GM12878 (cell line): ENCODE measurements around the gene MEGF6. TPM values are rescaled to one million over a fixed set of nuclear protein-coding genes. Genes with fewer than 3 reads are reported as not detected.

Experiments used
- NFXL1 ChIP-seq: fragments of 450-650 bp; IDR thresholded peaks from 2 replicates; pipeline ENCODE4 v1.6.1; 2017; ENCODE audit warnings: antibody characterized with exemption, mild to moderate bottlenecking, borderline replicate concordance
- polyA plus RNA-seq, 11 experiments: library from polyadenylated mRNA; depleted of rRNA in 4 of 11; unstranded in 6 of 11; stranded (reverse) in 5 of 11; fragments of >200 nt; fragmentation: Nextera tagmentation in 4 of 11; fragmentation: Illumina TruSeq in 1 of 11; extraction: Ambion mirVana in 4 of 11; extraction: Trizol in 1 of 11; gene quantifications; 1 replicate in 1 of 11; 2 replicates in 10 of 11; pipeline versions ENCODE4 v1.2.1 to v1.2.3, GENCODE V29; 2011 to 2016; ENCODE audit warnings: inconsistent platforms in 2 of 11, missing spikeins in 2 of 11, low read depth in 1 of 11
- total RNA-seq, 4 experiments: library from RNA; depleted of rRNA in 3 of 4; stranded (reverse); fragments of >200 nt in 3 of 4; fragmentation: Illumina TruSeq in 1 of 4; extraction: Trizol in 1 of 4; gene quantifications; 2 replicates each; pipeline versions ENCODE4 v1.2.1 to v1.2.3, GENCODE V29; 2013 to 2021
- TF ChIP-seq, protein P1 (sequence below): IDR thresholded peaks from 2 replicates; pipeline ENCODE4 v1.6.1; 2012; ENCODE audit warnings: low read length, inconsistent platforms
- TF ChIP-seq, protein P2 (sequence below): fragments of 450-650 bp; IDR thresholded peaks from 2 replicates; pipeline ENCODE4 v1.6.1; 2017; ENCODE audit warnings: low read depth, mild to moderate bottlenecking, moderate library complexity
- TF ChIP-seq, protein P3 (sequence below): fragments of 450-650 bp; IDR thresholded peaks from 2 replicates; pipeline ENCODE4 v1.6.1; 2017; ENCODE audit warnings: mild to moderate bottlenecking, moderate library complexity
- TF ChIP-seq, protein P4 (sequence below): fragments of 450-650 bp; IDR thresholded peaks from 2 replicates; pipeline ENCODE4 v1.6.1; 2018; ENCODE audit warnings: mild to moderate bottlenecking, low read depth, moderate library complexity; ENCODE audit not compliant: partially characterized antibody

The MEGF6 gene
- total and polyA plus RNA-seq, 10 of the 15 experiments (the other 5 are each of a cell fraction or from before 2014, with no cell fraction given) = 0.03 to 0.41 TPM; not detected in 8

DNA sequence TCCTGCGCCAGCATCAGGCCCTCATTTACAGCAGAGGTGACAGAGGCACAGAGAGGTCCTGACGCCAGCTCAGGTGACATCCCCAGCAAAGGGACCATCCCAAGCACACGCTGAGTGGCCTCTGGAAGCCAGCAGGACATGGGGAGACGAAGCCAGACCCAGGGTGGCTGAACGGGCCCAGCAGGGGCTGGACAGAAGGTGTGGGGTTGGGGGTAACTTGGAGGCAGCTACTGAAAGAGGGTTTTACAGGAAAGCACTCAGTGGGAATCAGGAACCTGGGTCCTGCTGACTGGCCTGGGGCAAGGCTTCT, 158.5 kb downstream of the MEGF6 start (continued):
- TF ChIP-seq, protein P1, sequence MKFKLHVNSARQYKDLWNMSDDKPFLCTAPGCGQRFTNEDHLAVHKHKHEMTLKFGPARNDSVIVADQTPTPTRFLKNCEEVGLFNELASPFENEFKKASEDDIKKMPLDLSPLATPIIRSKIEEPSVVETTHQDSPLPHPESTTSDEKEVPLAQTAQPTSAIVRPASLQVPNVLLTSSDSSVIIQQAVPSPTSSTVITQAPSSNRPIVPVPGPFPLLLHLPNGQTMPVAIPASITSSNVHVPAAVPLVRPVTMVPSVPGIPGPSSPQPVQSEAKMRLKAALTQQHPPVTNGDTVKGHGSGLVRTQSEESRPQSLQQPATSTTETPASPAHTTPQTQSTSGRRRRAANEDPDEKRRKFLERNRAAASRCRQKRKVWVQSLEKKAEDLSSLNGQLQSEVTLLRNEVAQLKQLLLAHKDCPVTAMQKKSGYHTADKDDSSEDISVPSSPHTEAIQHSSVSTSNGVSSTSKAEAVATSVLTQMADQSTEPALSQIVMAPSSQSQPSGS = no peak
- TF ChIP-seq, protein P2, sequence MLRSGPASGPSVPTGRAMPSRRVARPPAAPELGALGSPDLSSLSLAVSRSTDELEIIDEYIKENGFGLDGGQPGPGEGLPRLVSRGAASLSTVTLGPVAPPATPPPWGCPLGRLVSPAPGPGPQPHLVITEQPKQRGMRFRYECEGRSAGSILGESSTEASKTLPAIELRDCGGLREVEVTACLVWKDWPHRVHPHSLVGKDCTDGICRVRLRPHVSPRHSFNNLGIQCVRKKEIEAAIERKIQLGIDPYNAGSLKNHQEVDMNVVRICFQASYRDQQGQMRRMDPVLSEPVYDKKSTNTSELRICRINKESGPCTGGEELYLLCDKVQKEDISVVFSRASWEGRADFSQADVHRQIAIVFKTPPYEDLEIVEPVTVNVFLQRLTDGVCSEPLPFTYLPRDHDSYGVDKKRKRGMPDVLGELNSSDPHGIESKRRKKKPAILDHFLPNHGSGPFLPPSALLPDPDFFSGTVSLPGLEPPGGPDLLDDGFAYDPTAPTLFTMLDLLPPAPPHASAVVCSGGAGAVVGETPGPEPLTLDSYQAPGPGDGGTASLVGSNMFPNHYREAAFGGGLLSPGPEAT = no peak
- TF ChIP-seq NFXL1 = no peak
- TF ChIP-seq, protein P3, sequence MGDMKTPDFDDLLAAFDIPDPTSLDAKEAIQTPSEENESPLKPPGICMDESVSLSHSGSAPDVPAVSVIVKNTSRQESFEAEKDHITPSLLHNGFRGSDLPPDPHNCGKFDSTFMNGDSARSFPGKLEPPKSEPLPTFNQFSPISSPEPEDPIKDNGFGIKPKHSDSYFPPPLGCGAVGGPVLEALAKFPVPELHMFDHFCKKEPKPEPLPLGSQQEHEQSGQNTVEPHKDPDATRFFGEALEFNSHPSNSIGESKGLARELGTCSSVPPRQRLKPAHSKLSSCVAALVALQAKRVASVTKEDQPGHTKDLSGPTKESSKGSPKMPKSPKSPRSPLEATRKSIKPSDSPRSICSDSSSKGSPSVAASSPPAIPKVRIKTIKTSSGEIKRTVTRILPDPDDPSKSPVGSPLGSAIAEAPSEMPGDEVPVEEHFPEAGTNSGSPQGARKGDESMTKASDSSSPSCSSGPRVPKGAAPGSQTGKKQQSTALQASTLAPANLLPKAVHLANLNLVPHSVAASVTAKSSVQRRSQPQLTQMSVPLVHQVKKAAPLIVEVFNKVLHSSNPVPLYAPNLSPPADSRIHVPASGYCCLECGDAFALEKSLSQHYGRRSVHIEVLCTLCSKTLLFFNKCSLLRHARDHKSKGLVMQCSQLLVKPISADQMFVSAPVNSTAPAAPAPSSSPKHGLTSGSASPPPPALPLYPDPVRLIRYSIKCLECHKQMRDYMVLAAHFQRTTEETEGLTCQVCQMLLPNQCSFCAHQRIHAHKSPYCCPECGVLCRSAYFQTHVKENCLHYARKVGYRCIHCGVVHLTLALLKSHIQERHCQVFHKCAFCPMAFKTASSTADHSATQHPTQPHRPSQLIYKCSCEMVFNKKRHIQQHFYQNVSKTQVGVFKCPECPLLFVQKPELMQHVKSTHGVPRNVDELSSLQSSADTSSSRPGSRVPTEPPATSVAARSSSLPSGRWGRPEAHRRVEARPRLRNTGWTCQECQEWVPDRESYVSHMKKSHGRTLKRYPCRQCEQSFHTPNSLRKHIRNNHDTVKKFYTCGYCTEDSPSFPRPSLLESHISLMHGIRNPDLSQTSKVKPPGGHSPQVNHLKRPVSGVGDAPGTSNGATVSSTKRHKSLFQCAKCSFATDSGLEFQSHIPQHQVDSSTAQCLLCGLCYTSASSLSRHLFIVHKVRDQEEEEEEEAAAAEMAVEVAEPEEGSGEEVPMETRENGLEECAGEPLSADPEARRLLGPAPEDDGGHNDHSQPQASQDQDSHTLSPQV = no peak
- TF ChIP-seq, protein P4, sequence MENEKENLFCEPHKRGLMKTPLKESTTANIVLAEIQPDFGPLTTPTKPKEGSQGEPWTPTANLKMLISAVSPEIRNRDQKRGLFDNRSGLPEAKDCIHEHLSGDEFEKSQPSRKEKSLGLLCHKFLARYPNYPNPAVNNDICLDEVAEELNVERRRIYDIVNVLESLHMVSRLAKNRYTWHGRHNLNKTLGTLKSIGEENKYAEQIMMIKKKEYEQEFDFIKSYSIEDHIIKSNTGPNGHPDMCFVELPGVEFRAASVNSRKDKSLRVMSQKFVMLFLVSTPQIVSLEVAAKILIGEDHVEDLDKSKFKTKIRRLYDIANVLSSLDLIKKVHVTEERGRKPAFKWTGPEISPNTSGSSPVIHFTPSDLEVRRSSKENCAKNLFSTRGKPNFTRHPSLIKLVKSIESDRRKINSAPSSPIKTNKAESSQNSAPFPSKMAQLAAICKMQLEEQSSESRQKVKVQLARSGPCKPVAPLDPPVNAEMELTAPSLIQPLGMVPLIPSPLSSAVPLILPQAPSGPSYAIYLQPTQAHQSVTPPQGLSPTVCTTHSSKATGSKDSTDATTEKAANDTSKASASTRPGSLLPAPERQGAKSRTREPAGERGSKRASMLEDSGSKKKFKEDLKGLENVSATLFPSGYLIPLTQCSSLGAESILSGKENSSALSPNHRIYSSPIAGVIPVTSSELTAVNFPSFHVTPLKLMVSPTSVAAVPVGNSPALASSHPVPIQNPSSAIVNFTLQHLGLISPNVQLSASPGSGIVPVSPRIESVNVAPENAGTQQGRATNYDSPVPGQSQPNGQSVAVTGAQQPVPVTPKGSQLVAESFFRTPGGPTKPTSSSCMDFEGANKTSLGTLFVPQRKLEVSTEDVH = no peak
